HEK293 (cell line): ENCODE data around the gene RFPL4A.

Source experiments
- CTCF ChIA-PET: fragments of 350-600 bp; formaldehyde crosslinking; extraction: SDS; loops from one replicate; lab custom pipeline; 2021; ENCODE audit warnings: antibody characterized with exemption; lab: Yijun Ruan, JAX
- POLR2A ChIA-PET: fragments of 300-600 bp; formaldehyde crosslinking; extraction: SDS; loops from one replicate; lab custom pipeline; 2020; ENCODE audit warnings: antibody characterized with exemption, inconsistent platforms; lab: Yijun Ruan, JAX
- H3K27ac ChIP-seq: fragments of 200-500 bp; sonication (Bioruptor generic); 2 replicates; pipeline ENCODE4 v1.5.1; 2014; ENCODE audit warnings: low read depth, low read length, control low read depth, inconsistent platforms; ENCODE audit errors: extremely low read depth
- H3K36me3 ChIP-seq, 2 experiments: fragments of 200-500 bp in 1 of 2; sonication (Bioruptor generic) in 1 of 2; 1 replicate in 1 of 2; 2 replicates in 1 of 2; pipeline ENCODE4 v1.5.1; 2014 to 2017; ENCODE audit warnings: inconsistent platforms in 2 of 2, low read length in 2 of 2; ENCODE audit not compliant: control insufficient read depth in 2 of 2, insufficient read depth in 1 of 2
- H3K4me1 ChIP-seq: fragments of 200-500 bp; sonication (Bioruptor generic); 2 replicates; pipeline ENCODE4 v1.5.1; 2014; ENCODE audit warnings: mild to moderate bottlenecking, low read length, inconsistent platforms; ENCODE audit not compliant: control insufficient read depth, insufficient read depth
- H3K4me3 ChIP-seq: 2 replicates; pipeline ENCODE4 v1.5.1; 2011; ENCODE audit warnings: low read depth, mild to moderate bottlenecking, control low read depth, low read length, moderate library complexity
- H3K9me3 ChIP-seq: fragments of 200-500 bp; sonication (Bioruptor generic); 2 replicates; pipeline ENCODE4 v1.5.1; 2014; ENCODE audit warnings: low read depth, low read length, inconsistent platforms; ENCODE audit not compliant: control insufficient read depth, insufficient read depth
- AEBP2 ChIP-seq: fragments of 450-650 bp; formaldehyde crosslinking; IDR thresholded peaks from 2 replicates; pipeline ENCODE4 v1.5.1; 2016; ENCODE audit warnings: missing biosample characterization, missing genetic modification characterization, borderline replicate concordance
- GLIS1 ChIP-seq: fragments of 450-650 bp; formaldehyde crosslinking; IDR thresholded peaks from 2 replicates; pipeline ENCODE4 v1.5.1; 2016; ENCODE audit warnings: missing biosample characterization, missing genetic modification characterization
- HOXA7 ChIP-seq: sonication (generic); formaldehyde crosslinking; IDR thresholded peaks from 2 replicates; pipeline ENCODE4 v1.8.1; 2022; ENCODE audit warnings: missing genetic modification reagents, borderline replicate concordance
- PRDM4 ChIP-seq: fragments of 450-650 bp; formaldehyde crosslinking; IDR thresholded peaks from 2 replicates; pipeline ENCODE4 v1.5.1; 2017; ENCODE audit warnings: missing biosample characterization, missing genetic modification characterization
- RBAK ChIP-seq: fragments of 450-650 bp; formaldehyde crosslinking; IDR thresholded peaks from 2 replicates; pipeline ENCODE4 v1.5.1; 2016; ENCODE audit warnings: missing biosample characterization, missing genetic modification characterization
- SALL2 ChIP-seq: fragments of 450-650 bp; formaldehyde crosslinking; IDR thresholded peaks from 2 replicates; pipeline ENCODE4 v1.5.0; 2017; ENCODE audit warnings: missing biosample characterization, mild to moderate bottlenecking, missing genetic modification characterization, borderline replicate concordance
- ZBTB17 ChIP-seq: fragments of 450-650 bp; formaldehyde crosslinking; IDR thresholded peaks from 2 replicates; pipeline ENCODE4 v1.5.1; 2016; ENCODE audit warnings: missing biosample characterization, missing genetic modification characterization
- ZBTB26 ChIP-seq: fragments of 450-650 bp; formaldehyde crosslinking; optimal IDR thresholded peaks from 2 replicates; pipeline ENCODE3; 2016; ENCODE audit warnings: missing biosample characterization, mild to moderate bottlenecking, missing genetic modification characterization
- ZEB2 ChIP-seq: fragments of 450-650 bp; formaldehyde crosslinking; IDR thresholded peaks from 2 replicates; pipeline ENCODE4 v1.5.1; 2016; ENCODE audit warnings: missing biosample characterization, missing genetic modification characterization
- ZFP41 ChIP-seq: fragments of 450-650 bp; formaldehyde crosslinking; IDR thresholded peaks from 2 replicates; pipeline ENCODE4 v1.5.1; 2016; ENCODE audit warnings: missing biosample characterization, missing genetic modification characterization, borderline replicate concordance
- ZNF133 ChIP-seq: fragments of 450-650 bp; formaldehyde crosslinking; IDR thresholded peaks from 2 replicates; pipeline ENCODE4 v1.5.1; 2016; ENCODE audit warnings: missing biosample characterization, missing genetic modification characterization
- ZNF138 ChIP-seq: fragments of 450-650 bp; formaldehyde crosslinking; IDR thresholded peaks from 2 replicates; pipeline ENCODE4 v1.5.1; 2016; ENCODE audit warnings: missing biosample characterization, missing genetic modification characterization, borderline replicate concordance
- ZNF175 ChIP-seq: fragments of 450-650 bp; formaldehyde crosslinking; IDR thresholded peaks from 2 replicates; pipeline ENCODE4 v1.5.1; 2016; ENCODE audit warnings: missing biosample characterization, missing genetic modification characterization
- ZNF19 ChIP-seq: fragments of 450-650 bp; formaldehyde crosslinking; IDR thresholded peaks from 2 replicates; pipeline ENCODE4; 2016; ENCODE audit warnings: missing biosample characterization, missing genetic modification characterization, low read depth
- ZNF221 ChIP-seq: fragments of 450-650 bp; formaldehyde crosslinking; IDR thresholded peaks from 2 replicates; pipeline ENCODE4 v1.5.1; 2017; ENCODE audit warnings: missing biosample characterization, missing genetic modification characterization, borderline replicate concordance
- ZNF239 ChIP-seq: fragments of 450-650 bp; formaldehyde crosslinking; IDR thresholded peaks from 2 replicates; pipeline ENCODE4 v1.5.1; 2016; ENCODE audit warnings: missing biosample characterization, missing genetic modification characterization
- ZNF398 ChIP-seq: fragments of 450-650 bp; formaldehyde crosslinking; IDR thresholded peaks from 2 replicates; pipeline ENCODE4 v1.5.1; 2017; ENCODE audit warnings: missing biosample characterization, missing genetic modification characterization
- ZNF404 ChIP-seq: fragments of 450-650 bp; formaldehyde crosslinking; IDR thresholded peaks from 2 replicates; pipeline ENCODE4 v1.5.1; 2017; ENCODE audit warnings: missing biosample characterization, missing genetic modification characterization
- ZNF416 ChIP-seq: fragments of 450-650 bp; formaldehyde crosslinking; IDR thresholded peaks from 2 replicates; pipeline ENCODE4 v1.5.1; 2016; ENCODE audit warnings: missing biosample characterization, missing genetic modification characterization
- ZNF501 ChIP-seq: fragments of 450-650 bp; formaldehyde crosslinking; IDR thresholded peaks from 2 replicates; pipeline ENCODE4 v1.5.1; 2016; ENCODE audit warnings: missing biosample characterization, missing genetic modification characterization
- ZNF585B ChIP-seq: fragments of 450-650 bp; formaldehyde crosslinking; IDR thresholded peaks from 2 replicates; pipeline ENCODE4 v1.5.1; 2016; ENCODE audit warnings: missing biosample characterization, missing genetic modification characterization
- ZNF623 ChIP-seq: fragments of 450-650 bp; formaldehyde crosslinking; IDR thresholded peaks from 2 replicates; pipeline ENCODE4 v1.5.1; 2016; ENCODE audit warnings: missing biosample characterization, missing genetic modification characterization
- ZNF639 ChIP-seq: fragments of 450-650 bp; formaldehyde crosslinking; IDR thresholded peaks from 2 replicates; pipeline ENCODE4 v1.5.1; 2016; ENCODE audit warnings: missing biosample characterization, missing genetic modification characterization
- ZNF654 ChIP-seq: fragments of 450-650 bp; formaldehyde crosslinking; IDR thresholded peaks from 2 replicates; pipeline ENCODE4 v1.5.1; 2016; ENCODE audit warnings: low read depth, missing biosample characterization, missing genetic modification characterization
- ZNF692 ChIP-seq: fragments of 450-650 bp; formaldehyde crosslinking; IDR thresholded peaks from 2 replicates; pipeline ENCODE4 v1.5.1; 2016; ENCODE audit warnings: missing biosample characterization, missing genetic modification characterization

RFPL4A gene

GRCh38 chr19:55809381-55810058 is 50.6 kb downstream of the RFPL4A start (continued):
- no peak for TF ChIP-seq HOXA7
- TF ChIP-seq, all 188 proteins: peak for 5

GRCh38 chr19:55811340-55811739 is 52.4 kb downstream of the RFPL4A start:
- CTCF ChIA-PET, result interaction anchor here (0.5 to 5.1 kb wide), 5 partner anchors 8 to 263 kb away, joined by 3 to 62 read pairs (median 11); no protein-coding TSS in a partner anchor
- POLR2A ChIA-PET, result no interaction called here
- no peak overlapping the region for H3K4me3 ChIP-seq
- no peaks in the 10 kb centered on the region for H3K4me1 ChIP-seq
- no peaks in the 10 kb centered on the region for H3K9me3 ChIP-seq
- H3K27ac ChIP-seq, result no peak overlapping the region
- TF ChIP-seq AEBP2 (no peak), ZNF501 (no peak), ZNF133 (tag by site-specific recombination) (no peak), ZEB2 (no peak), ZBTB17 (no peak), SALL2 (no peak), ZNF404 (tag by site-specific recombination) (no peak), ZNF654 (tag by site-specific recombination) (no peak), ZNF175 (tag by site-specific recombination) (no peak), RBAK (tag by site-specific recombination) (no peak), ZNF239 (tag by site-specific recombination) (no peak), ZNF416 (no peak), ZNF692 (tag by site-specific recombination) (no peak), ZNF398 (tag by site-specific recombination) (no peak), ZNF585B (no peak)
- no peaks in the 10 kb centered on the region for H3K36me3 ChIP-seq

GRCh38 chr19:55812449-55812848 is 53.6 kb downstream of the RFPL4A start:
- CTCF ChIA-PET, result interaction anchor here (0.6 to 5.1 kb wide), 4 partner anchors 34 to 180 kb away, joined by 3 to 62 read pairs (median 16); no protein-coding TSS in a partner anchor
- POLR2A ChIA-PET, result no interaction called here
- no peaks in the 10 kb centered on the region for H3K9me3 ChIP-seq
- no peak for TF ChIP-seq PRDM4 (tag by site-specific recombination)
- TF ChIP-seq ZNF501, result no peak
- TF ChIP-seq ZNF138 (tag by site-specific recombination), result no peak
- TF ChIP-seq ZBTB26 (tag by site-specific recombination), result no peak
- TF ChIP-seq ZFP41 (tag by site-specific recombination), result no peak
- no peak for TF ChIP-seq ZNF639 (tag by site-specific recombination)
- TF ChIP-seq ZNF19 (tag by site-specific recombination), result no peak
- TF ChIP-seq GLIS1 (tag by site-specific recombination), result no peak
- TF ChIP-seq ZNF221 (tag by site-specific recombination), result no peak
- TF ChIP-seq ZNF623 (tag by site-specific recombination), result no peak

More at GRCh38 chr19:55812449-55812848, 53.6 kb downstream of the RFPL4A start:
- H3K4me3 ChIP-seq, result no peak overlapping the region
- no peak overlapping the region for H3K27ac ChIP-seq
- no peaks in the 10 kb centered on the region for H3K36me3 ChIP-seq
- H3K4me1 ChIP-seq, result no peaks in the 10 kb centered on the region
